ENCODE data around the gene ZC2HC1B.
"Not testable (repeated sequence)": the region's sequence is repeated elsewhere in the genome, so short reads cannot be mapped to it uniquely, and the experiment has no call there.

The ZC2HC1B gene

GRCh38 chr6:143864234-143864633 is at the start of gene ZC2HC1B:
Gene ZC2HC1B (plus strand): TSS chr6:143864474. CDS start chr6:143864540, 66 bp downstream.
- no peak for DNase-seq (ENCODE audit: low read depth)

GRCh38 chr6:143817621-143818020 is 46.7 kb upstream of the ZC2HC1B start:
- DNase-seq (ENCODE audit: low read depth): no peak

- DNase-seq (ENCODE audit: low read depth): no peak
Observed at GRCh38 chr6:143821359-143821758, 42.9 kb upstream of the ZC2HC1B start.

DNA sequence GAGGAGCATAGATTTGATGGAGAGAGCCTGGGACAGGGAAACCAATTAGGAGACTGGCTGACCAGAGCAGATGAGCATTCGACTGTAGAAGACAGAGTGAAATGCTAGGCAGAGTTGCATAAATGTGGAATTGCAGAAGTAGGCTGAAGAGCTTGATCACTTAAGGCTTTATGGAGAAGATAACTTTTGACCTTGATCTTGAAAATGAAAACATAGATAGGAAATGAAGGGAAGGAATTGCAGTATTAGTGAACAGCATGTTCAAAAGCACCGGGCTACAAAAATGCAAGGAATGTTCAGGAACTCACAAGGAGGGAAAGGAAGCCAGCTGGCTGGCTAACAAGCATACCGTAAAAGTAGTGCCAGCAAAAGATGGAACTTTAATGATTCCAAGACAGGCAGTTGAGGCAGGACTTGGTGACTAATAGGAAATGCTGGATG is 41.7 kb upstream of the ZC2HC1B start:
- no peak for DNase-seq (ENCODE audit: low read depth)

DNA sequence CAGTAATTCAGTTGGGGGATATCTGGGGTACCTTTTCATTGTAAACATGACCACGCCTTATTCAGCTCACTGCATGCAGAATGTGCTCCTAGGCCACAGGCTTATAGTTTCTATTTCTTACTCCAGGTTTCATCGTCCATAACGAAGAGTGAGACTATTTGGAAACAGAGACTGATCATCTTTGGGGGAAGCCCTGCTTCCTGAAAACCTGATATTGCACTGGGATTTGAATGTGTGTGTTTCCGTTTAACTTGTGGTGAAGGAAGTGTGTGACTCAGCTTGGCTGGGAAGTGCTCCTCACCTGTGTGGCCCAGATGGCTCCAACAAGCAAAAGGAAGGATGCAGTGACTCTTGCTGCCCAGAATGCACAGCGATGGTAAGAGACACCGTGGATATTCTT is 40.7 kb upstream of the ZC2HC1B start:
- DNase-seq (ENCODE audit: low read depth): no peak

GRCh38 chr6:143828572-143828971 is 35.7 kb upstream of the ZC2HC1B start:
- DNase-seq (ENCODE audit: low read depth): no peak

DNA sequence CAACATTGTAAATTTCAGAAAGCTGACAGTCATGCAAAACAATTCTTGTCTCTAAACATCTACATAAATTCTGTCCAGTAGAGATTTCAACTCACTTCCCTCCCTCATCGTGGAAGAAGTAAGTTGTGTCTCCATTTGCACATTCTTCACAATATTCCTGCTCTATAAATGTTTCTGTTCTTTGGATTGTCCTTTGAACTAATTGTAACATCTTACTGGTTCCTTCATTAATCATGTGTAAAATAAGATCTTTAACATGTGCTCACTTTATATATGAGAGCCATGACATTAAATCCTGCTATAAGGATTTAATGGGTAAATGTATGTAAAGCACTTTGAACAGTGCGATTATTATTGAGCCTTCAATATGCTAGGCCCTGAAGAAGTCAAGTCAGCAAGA is 28.1 kb upstream of the ZC2HC1B start:
- no peak for DNase-seq (ENCODE audit: low read depth)

GRCh38 chr6:143838395-143838794 is 25.9 kb upstream of the ZC2HC1B start:
- no peak for DNase-seq (ENCODE audit: low read depth)

DNA sequence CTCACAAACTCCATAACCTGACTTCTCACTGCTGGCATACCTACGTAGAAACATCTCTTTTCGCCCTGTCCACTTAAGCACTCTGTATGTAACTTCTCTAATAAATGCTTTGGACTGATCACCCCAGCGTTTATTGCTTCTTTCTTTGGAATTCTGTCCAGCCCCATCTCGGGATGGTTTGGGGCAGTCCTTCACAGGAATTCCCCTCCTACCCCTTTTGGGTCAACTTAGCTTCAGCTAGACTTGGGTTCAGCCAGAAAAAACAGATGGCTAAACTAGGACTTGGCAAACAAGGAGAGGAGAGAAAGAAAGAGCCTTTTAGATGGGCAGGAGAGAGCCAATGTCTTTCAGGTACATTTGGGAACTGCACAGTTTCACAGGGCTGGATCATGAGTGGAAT is 25.1 kb upstream of the ZC2HC1B start:
- no peak for DNase-seq (ENCODE audit: low read depth)

GRCh38 chr6:143840595-143841265 is 23.5 kb upstream of the ZC2HC1B start:
- DNase-seq (ENCODE audit: low read depth): no peak

DNA sequence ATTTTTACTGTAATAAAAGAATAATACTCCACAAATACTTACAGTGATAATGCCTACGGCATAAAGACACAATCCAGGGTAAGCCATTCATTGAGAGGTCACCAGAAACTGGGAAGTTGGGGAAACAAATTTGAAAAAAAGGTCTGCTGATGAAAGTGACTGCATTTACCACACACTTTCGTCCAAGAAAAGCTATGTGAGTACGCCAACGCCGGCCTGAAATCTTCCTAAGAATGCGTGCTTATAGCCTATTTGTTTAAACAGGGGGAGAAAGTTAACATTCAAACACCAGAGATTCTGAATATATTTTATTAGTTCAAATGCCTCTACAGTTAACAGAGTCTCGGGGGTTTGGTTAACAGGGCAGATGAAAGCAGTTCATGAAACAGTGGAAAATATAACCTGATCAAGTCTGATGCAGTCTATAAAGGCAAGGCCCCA is 21.8 kb upstream of the ZC2HC1B start:
- no peak for DNase-seq (ENCODE audit: low read depth)

DNA sequence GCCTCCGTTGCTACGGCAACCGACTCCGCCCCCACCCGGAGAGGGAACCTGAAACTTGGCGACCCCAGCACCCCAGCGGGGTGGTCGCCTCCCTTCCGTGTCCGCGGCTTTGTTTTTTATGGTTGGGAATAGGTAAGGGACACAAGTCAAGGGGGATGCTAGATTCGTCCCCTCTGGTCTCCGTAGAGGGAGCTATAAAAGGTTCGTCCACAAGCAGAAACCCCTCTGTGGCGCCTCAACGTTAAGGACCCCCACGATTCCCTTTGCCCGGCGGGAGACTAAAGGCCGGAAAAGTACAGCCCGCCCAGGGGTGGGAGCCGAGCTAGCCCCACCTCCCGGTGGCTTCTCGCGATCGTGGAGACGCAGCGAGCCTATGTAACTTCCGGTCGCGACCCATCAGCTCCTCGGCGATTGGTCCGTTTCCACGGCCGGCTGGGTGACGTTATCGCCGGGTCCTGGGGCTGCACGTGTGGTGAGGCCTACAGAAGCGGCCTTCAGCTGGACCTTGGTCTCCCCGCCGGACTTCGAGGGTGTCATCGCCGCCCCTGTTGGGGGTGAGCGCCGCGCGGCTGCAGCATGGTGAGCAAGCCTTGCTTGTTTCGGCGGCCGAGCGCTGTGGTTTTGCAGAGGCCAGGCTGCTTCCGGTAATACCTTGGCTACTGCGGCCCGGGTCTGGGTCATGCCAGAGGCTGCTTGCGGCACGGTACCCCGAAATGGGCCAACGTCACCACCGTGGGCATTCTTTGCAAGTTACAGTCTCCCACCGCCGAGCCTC is 21.2 kb upstream of the ZC2HC1B start, which contains the start of gene LTV1:
TSS of gene LTV1 (plus strand) at position 437 of the 775 bp plus-strand sequence. CDS start at position 577, 140 bp downstream.
- DNase-seq (ENCODE audit: low read depth): peak; percentile 90

DNA sequence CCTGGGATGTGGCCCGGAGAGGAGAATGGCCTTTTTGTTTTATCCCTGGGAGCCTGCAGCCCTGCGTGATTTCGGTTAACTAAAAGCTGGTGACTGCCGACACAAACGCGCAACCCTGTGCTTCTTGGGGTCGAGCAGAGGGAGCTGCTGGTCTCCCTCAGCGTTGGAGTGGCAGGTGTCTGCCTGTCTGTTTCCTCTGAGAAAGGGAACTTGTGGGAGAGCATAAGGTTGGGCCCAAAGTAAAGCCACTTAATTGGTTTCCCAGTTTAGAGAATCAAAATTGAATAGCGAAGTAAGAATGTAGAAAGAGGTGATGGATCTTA is 20.6 kb upstream of the ZC2HC1B start:
- no peak for DNase-seq (ENCODE audit: low read depth)

DNA sequence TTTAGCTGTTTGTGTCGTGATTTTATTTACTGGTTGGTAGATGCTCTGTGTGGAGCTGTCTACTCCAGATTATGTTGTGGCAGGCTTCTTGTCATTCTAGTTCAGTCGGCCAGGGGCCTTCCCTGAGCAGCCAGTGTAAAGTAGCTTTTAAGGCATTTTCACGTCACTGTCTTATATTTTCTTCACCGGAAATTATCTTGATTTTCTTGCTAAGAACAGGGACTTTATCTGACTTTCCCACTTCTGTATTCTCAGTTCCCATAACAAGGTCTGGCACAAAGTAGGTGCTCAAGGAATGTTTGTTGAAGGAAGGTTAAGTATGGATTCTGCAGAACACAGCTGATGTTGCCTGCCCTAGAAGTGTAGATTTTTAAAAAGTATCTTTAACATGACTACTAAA is 20.3 kb upstream of the ZC2HC1B start:
- no peak for DNase-seq (ENCODE audit: low read depth)

DNA sequence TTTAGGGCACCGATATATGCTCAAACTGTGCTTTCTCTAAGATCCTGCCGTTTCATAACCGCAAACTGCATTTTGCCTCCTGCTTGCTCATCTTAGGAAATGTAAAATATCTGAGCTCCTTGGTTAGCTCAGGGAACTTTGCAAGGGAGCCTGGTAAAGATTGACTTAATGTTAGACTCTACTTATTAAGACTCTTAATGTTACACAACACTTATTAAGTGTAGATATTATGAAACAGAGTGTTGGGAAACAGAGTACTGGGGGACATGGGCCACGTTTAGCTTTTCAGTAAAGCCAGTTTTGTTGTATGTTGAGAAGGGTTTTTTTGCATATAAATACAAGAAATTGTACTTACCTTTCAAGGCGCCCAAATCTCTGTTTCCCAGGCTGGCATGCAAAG is 19.2 kb upstream of the ZC2HC1B start:
- no peak for DNase-seq (ENCODE audit: low read depth)

- not testable (repeated sequence) for DNase-seq (ENCODE audit: low read depth)
Observed at GRCh38 chr6:143851706-143852105, 12.6 kb upstream of the ZC2HC1B start.

GRCh38 chr6:143855057-143855456 is 9.2 kb upstream of the ZC2HC1B start:
- not testable (repeated sequence) for DNase-seq (ENCODE audit: low read depth)

DNA sequence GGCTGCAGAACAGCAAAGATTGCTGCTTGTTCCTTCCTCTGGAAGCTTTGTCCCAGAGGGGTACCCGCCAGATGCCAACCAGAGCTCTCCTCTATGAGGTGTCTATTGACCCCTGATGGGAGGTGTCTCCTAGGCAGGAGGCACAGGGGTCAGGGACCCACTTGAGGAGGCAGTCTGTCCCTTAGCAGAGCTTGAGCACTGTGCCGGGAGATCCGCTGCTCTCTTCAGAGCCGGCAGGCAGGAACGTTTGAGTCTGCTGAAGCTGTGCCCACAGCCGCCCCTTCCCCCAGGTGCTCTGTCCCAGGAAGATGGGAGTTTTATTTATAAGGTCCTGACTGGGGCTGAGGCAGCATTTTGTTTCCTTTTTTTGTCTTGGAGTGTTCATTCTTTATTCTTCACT is 7.5 kb upstream of the ZC2HC1B start:
- not testable (repeated sequence) for DNase-seq (ENCODE audit: low read depth)

DNA sequence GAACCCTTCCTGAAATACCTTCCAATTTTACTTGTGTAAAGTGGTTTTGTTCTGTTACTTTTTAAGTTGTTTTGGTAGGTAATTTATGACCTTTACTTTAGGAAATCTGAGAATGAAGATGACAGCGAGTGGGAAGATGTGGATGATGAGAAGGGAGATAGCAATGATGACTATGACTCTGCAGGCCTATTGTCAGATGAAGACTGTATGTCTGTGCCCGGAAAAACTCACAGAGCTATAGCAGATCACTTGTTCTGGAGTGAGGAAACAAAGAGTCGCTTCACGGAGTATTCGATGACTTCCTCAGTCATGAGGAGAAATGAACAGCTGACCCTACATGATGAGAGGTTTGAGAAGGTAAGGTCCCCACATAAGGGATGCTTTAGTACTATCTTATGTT is 6.6 kb upstream of the ZC2HC1B start:
- no peak for DNase-seq (ENCODE audit: low read depth)

DNA sequence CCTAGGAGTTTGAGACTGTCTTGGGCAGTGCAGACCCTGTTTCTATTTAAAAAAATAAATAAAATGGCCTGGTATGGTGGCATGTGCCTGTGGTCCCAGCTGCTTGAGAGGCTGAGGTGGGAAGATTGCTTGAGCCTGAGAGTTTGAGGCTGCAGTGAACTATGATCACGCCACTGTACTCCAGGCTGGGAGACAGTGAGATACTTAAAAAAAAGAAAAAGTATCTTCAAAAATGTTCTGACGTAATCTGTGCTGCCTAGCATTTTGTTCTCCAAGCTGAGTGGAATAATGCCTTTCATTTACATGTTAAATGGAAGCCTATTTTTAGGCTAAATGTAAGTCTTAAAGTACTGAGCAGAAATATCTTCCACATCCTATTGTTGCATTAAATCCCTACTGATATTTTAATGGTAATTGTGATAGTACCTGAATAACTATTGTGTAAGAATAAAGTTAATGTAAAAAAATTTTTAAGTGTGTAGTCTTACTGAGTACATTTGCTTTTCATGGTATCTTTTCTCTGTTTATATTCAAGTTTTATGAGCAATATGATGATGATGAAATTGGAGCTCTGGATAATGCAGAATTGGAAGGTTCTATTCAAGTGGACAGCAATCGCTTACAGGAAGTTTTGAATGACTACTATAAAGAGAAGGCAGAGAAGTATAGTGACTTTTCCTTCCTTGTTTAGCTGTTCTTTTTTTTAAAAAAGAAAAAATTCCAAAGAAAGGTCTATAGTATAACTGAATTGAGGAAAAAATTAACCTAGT is 4.2 kb upstream of the ZC2HC1B start:
- no peak for DNase-seq (ENCODE audit: low read depth)

DNA sequence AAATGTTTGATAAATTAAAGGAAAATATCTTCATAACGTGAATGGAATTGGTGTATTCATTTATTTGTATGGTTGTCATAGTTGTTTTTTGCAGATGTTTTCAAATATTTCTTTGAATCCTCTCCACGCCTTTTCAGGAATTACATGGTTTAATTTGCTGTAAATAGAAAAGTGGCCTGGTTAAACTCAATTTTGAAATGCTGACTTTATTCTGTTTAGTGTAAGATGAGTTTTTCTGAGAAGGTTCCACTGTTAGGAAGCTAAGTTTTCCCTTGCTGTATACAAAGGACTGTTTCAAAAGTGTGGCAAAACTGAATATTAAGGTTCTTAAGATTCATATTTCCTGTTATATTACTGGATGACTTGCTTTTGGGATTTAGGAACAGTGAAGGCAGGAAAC is 503 bp upstream of the ZC2HC1B start:
- DNase-seq (ENCODE audit: low read depth): no peak

DNA sequence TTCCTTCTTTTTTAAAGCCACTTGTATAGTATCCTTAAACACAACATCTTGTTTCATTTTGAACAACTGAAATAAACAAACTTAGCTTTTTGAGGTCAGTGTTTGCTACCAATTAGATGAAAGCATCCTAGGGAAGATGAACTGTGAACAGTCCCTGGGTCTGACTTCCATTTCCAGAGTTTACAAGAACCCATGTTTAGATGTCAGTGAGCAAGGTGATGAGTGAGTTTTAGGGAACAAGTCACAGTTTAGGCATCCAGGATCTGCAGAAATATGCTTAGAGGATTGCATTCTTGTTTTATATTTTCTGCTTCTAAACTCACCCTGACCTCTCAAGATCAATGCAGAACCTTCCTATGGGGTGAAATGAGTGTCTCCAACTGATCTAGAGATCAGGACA is 3.0 kb downstream of the ZC2HC1B start:
- no peak for DNase-seq (ENCODE audit: low read depth)

- not testable (repeated sequence) for DNase-seq (ENCODE audit: low read depth)
Observed at GRCh38 chr6:143868808-143869207, 4.5 kb downstream of the ZC2HC1B start.

Data from stimulated activated CD4-positive, alpha-beta T cell treated with anti-CD3 and anti-CD28 coated beads, Interleukin-2, amount 100 ng/mL, for 4 hours (primary cell).